PC-3 (cell line): ENCODE measurements around the gene RANBP3. TPM values are rescaled to one million over a fixed set of nuclear protein-coding genes. Genes with fewer than 3 reads are reported as not detected.

Experiments
- ATAC-seq: fragments of 200-7000 bp; cut with Tn5 transposase; 2 replicates; pipeline ENCODE4 v1.9.1; 2020; ENCODE audit warnings: mild to moderate bottlenecking, moderate library complexity
- BruUV-seq: library from RNA; stranded (reverse); fragments of 400-500 nt; replicated peaks from 2 replicates; lab custom pipeline; 2021; lab: Mats Ljungman, UMichigan
- CTCF ChIA-PET: fragments of 300-600 bp; sonication (Branson Sonifier 250); formaldehyde crosslinking; loops from one replicate; lab custom pipeline; 2022; ENCODE audit warnings: antibody characterized with exemption; lab: Charles Lee
- POLR2A ChIA-PET: fragments of 300-600 bp; sonication (Branson Sonifier 250); formaldehyde crosslinking; loops from one replicate; lab custom pipeline; 2022; ENCODE audit warnings: antibody characterized with exemption; ENCODE audit not compliant: unreplicated experiment; lab: Charles Lee
- DNase-seq: peaks from one replicate; pipeline ENCODE4 v3.0.0-alpha.2; 2015
- H2AFZ ChIP-seq: fragments of 300-600 bp; sonication (generic); 2 replicates; pipeline ENCODE4 v1.6.0; 2016; ENCODE audit warnings: antibody characterized with exemption, low read length
- H3F3A ChIP-seq: fragments of 300-600 bp; sonication (generic); one replicate; pipeline ENCODE4 v1.6.0; 2017; ENCODE audit warnings: antibody characterized with exemption, low read length, control low read depth, mild to moderate bottlenecking; ENCODE audit not compliant: unreplicated experiment
- H3K27ac ChIP-seq: fragments of 300-600 bp; sonication (generic); 2 replicates; pipeline ENCODE4 v1.5.1; 2016; ENCODE audit warnings: mild to moderate bottlenecking, low read length
- H3K27me3 ChIP-seq: fragments of 300-600 bp; sonication (generic); 2 replicates; pipeline ENCODE4 v1.6.1; 2016; ENCODE audit warnings: low read length, mixed read lengths
- H3K36me3 ChIP-seq: fragments of 300-600 bp; sonication (generic); 2 replicates; pipeline ENCODE4 v1.6.1; 2016; ENCODE audit warnings: low read depth, mixed run types, low read length, mixed read lengths
- H3K4me1 ChIP-seq: fragments of 300-600 bp; sonication (generic); 2 replicates; pipeline ENCODE4 v1.5.1; 2016; ENCODE audit warnings: low read length; ENCODE audit not compliant: insufficient read depth
- H3K4me2 ChIP-seq: fragments of 300-600 bp; sonication (generic); 2 replicates; pipeline ENCODE4 v1.6.0; 2016; ENCODE audit warnings: low read length
- H3K4me3 ChIP-seq: fragments of 300-600 bp; sonication (generic); 2 replicates; pipeline ENCODE4 v1.5.1; 2016; ENCODE audit warnings: mild to moderate bottlenecking, low read length, mixed read lengths
- H3K79me2 ChIP-seq: fragments of 300-600 bp; sonication (generic); 2 replicates; pipeline ENCODE4 v1.6.1; 2017; ENCODE audit warnings: low read length, mixed read lengths
- H3K9ac ChIP-seq: fragments of 300-600 bp; sonication (generic); 2 replicates; pipeline ENCODE4 v1.6.0; 2016; ENCODE audit warnings: mild to moderate bottlenecking, low read length
- H3K9me2 ChIP-seq: fragments of 300-600 bp; sonication (generic); replicated peaks from 2 replicates; pipeline ENCODE4 v1.6.1; 2016; ENCODE audit warnings: mixed run types, low read length, mixed read lengths
- H3K9me3 ChIP-seq: fragments of 300-600 bp; sonication (generic); 2 replicates; pipeline ENCODE4 v1.6.1; 2016; ENCODE audit warnings: low read length, mixed read lengths
- H4K20me1 ChIP-seq: fragments of 300-600 bp; sonication (generic); 2 replicates; pipeline ENCODE4 v1.6.1; 2016; ENCODE audit warnings: low read length, mixed read lengths
- CTCF ChIP-seq: fragments of 300-600 bp; sonication (generic); conservative IDR thresholded peaks from 2 replicates; pipeline ENCODE4 v1.5.1; 2017; ENCODE audit warnings: antibody characterized with exemption, low read depth, mild to moderate bottlenecking, low read length
- EZH2 ChIP-seq: fragments of 300-600 bp; sonication (generic); IDR thresholded peaks from one replicate; pipeline ENCODE4 v1.6.1; 2017; ENCODE audit warnings: antibody characterized with exemption, mild to moderate bottlenecking, low read length; ENCODE audit not compliant: unreplicated experiment
- EZH2phosphoT487 ChIP-seq: fragments of 300-600 bp; sonication (generic); IDR thresholded peaks from 2 replicates; pipeline ENCODE4 v1.6.1; 2018; ENCODE audit warnings: mild to moderate bottlenecking, antibody characterized with exemption, low read length, borderline replicate concordance
- intact Hi-C: fragments of 100-400 bp; cut with micrococcal nuclease; formaldehyde crosslinking; loops from 2 replicates; pipeline ENCODE4 v1.9.0; 2023
- total RNA-seq: library from RNA; depleted of rRNA; stranded (reverse); fragments of >200 nt; gene quantifications from 2 replicates; pipeline ENCODE4 v1.2.3, GENCODE V29; 2014

RANBP3 gene
- total RNA-seq, 1 experiment from 2014 or later, result 114 TPM

- Histone ChIP-seq H3K9ac (no peak overlapping the region), H3K4me1 (no peaks in the 10 kb centered on the region), H3K36me3 (peaks cover 9% of the 10 kb centered on the region; the same call in 1 of the 2 replicates), H3K27me3 (no peaks in the 10 kb centered on the region), H3K27ac (no peak overlapping the region), H4K20me1 (peaks cover 83% of the 10 kb centered on the region), H3K9me3 (no peaks in the 10 kb centered on the region), H3F3A (no peaks in the 10 kb centered on the region), H3K4me3 (no peak overlapping the region), H3K79me2 (peaks cover 100% of the 10 kb centered on the region), H2AFZ (no peak overlapping the region), H3K9me2 (no peaks in the 10 kb centered on the region), H3K4me2 (no peak overlapping the region)
- TF ChIP-seq CTCF (no peak), EZH2 (no peak), EZH2phosphoT487 (no peak)
- POLR2A ChIA-PET, result no interaction called here
- no TSS peak for BruUV-seq
- CTCF ChIA-PET, result no interaction called here
- peak; percentile 27; the same call in 1 of the 2 replicates for ATAC-seq
- intact Hi-C loops, result no loop called here
- DNase-seq, result no peak
Measured at GRCh38 chr19:5955636-5955935, 22.4 kb downstream of the RANBP3 start.

- Histone ChIP-seq H3K4me1 (no peaks in the 10 kb centered on the region), H3K36me3 (peaks cover 19% of the 10 kb centered on the region), H3F3A (no peaks in the 10 kb centered on the region), H4K20me1 (peaks cover 70% of the 10 kb centered on the region), H3K9me2 (no peaks in the 10 kb centered on the region), H3K4me2 (no peak overlapping the region), H3K4me3 (no peak overlapping the region), H3K9ac (no peak overlapping the region), H3K27me3 (no peaks in the 10 kb centered on the region), H3K9me3 (no peaks in the 10 kb centered on the region), H2AFZ (no peak overlapping the region), H3K79me2 (peaks cover 100% of the 10 kb centered on the region), H3K27ac (no peak overlapping the region)
- TF ChIP-seq EZH2phosphoT487 (no peak), EZH2 (no peak), CTCF (no peak)
- DNase-seq (no peak), ATAC-seq (no peak)
- intact Hi-C loops, result no loop called here
- no TSS peak for BruUV-seq
- ChIA-PET POLR2A (no interaction called here), CTCF (no interaction called here)
Measured at GRCh38 chr19:5954293-5954692, 23.6 kb downstream of the RANBP3 start.

GRCh38 chr19:5953680-5954213 lies 24.2 kb downstream of the RANBP3 start:
- Histone ChIP-seq H3K9me3 (no peaks in the 10 kb centered on the region), H2AFZ (no peak overlapping the region), H3K4me1 (no peaks in the 10 kb centered on the region), H3K36me3 (peaks cover 17% of the 10 kb centered on the region), H3K4me2 (no peak overlapping the region), H3F3A (no peaks in the 10 kb centered on the region), H4K20me1 (peaks cover 65% of the 10 kb centered on the region), H3K9ac (no peak overlapping the region), H3K27me3 (no peaks in the 10 kb centered on the region), H3K79me2 (peaks cover 100% of the 10 kb centered on the region), H3K9me2 (no peaks in the 10 kb centered on the region), H3K4me3 (no peak overlapping the region), H3K27ac (no peak overlapping the region)
- ChIA-PET POLR2A (interaction anchor here (0.6 kb wide), 1 partner anchor 49 kb away, joined by 4 read pairs; the partner anchor contains the start of gene VMAC), CTCF (no interaction called here)
- intact Hi-C loops, result no loop called here
- no peak for TF ChIP-seq EZH2phosphoT487
- TF ChIP-seq EZH2, result no peak
- no peak for TF ChIP-seq CTCF
- no TSS peak for BruUV-seq
- no peak for DNase-seq
- ATAC-seq, result no peak
